Neural cell (in vitro differentiated cells): ENCODE results near the gene BABAM1.

Experiments used
- RAD21 ChIP-seq: fragments of 450-650 bp; conservative IDR thresholded peaks from 2 replicates; pipeline ENCODE4 v1.6.1; 2014; ENCODE audit warnings: antibody characterized with exemption, mild to moderate bottlenecking, moderate library complexity
- TF ChIP-seq, protein P1 (sequence below): fragments of 450-650 bp; IDR thresholded peaks from 2 replicates; pipeline ENCODE4 v1.5.1; 2014; ENCODE audit warnings: antibody characterized with exemption, mild to moderate bottlenecking, moderate library complexity; ENCODE audit not compliant: poor library complexity, severe bottlenecking

DNA sequence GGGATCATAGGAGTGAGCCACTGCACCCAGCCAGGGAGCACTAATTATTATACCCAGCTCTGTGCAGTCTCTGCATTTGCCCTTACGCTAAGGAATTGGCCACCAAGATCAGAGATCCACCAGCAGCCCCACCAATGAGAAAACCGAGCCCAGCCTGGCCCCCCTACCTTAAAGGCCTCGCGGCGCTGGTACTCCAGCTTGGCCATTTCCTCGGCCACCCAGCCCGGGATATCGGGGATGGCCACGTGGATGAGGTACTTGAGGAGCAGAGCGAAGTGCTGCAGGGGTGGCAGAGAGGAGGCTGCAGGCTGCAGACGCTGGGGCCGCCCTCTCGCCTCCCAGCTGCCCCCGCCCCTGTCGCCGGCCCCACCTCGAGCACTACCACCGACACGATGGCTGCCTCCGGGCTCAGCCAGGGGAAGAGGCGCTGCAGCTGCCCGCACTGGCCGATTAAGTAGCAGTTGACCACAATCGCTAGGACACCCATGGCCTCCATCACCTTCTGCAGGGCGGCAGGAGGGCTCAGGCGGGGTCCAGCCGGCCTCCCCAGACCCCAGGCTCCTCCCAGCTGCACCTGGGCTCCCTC lies 59.9 kb downstream of the BABAM1 start:
- no peak for TF ChIP-seq RAD21
- TF ChIP-seq, protein P1, sequence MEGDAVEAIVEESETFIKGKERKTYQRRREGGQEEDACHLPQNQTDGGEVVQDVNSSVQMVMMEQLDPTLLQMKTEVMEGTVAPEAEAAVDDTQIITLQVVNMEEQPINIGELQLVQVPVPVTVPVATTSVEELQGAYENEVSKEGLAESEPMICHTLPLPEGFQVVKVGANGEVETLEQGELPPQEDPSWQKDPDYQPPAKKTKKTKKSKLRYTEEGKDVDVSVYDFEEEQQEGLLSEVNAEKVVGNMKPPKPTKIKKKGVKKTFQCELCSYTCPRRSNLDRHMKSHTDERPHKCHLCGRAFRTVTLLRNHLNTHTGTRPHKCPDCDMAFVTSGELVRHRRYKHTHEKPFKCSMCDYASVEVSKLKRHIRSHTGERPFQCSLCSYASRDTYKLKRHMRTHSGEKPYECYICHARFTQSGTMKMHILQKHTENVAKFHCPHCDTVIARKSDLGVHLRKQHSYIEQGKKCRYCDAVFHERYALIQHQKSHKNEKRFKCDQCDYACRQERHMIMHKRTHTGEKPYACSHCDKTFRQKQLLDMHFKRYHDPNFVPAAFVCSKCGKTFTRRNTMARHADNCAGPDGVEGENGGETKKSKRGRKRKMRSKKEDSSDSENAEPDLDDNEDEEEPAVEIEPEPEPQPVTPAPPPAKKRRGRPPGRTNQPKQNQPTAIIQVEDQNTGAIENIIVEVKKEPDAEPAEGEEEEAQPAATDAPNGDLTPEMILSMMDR, result no peak
